H1 (cell line): ENCODE results near the gene SERTAD2. TPM values are rescaled to one million over a fixed set of nuclear protein-coding genes. Genes with fewer than 3 reads are reported as not detected.

Experiments
- CBX8 ChIP-seq: fragments of 300-800, 300-1000 bp; sonication (generic); IDR thresholded peaks from 2 replicates; pipeline ENCODE4 v1.7.1; 2016; ENCODE audit warnings: low read depth, low read length, borderline replicate concordance
- EGR1 ChIP-seq: IDR thresholded peaks from 2 replicates; pipeline ENCODE4 v1.6.1; 2011; ENCODE audit warnings: low read depth, low read length, borderline replicate concordance
- EP300 ChIP-seq, 2 experiments: IDR thresholded peaks; 1 replicate in 1 of 2; 2 replicates in 1 of 2; pipeline ENCODE4 v1.6.1; 2011 to 2012; ENCODE audit warnings: low read depth in 2 of 2, low read length in 2 of 2, mild to moderate bottlenecking in 2 of 2, borderline replicate concordance in 1 of 2, inconsistent platforms in 1 of 2, moderate library complexity in 1 of 2
- GTF2F1 ChIP-seq: IDR thresholded peaks from 2 replicates; pipeline ENCODE4 v1.6.1; 2012; ENCODE audit warnings: low read depth, low read length, improper control_type of control experiment, borderline replicate concordance
- PHF8 ChIP-seq: fragments of 200-600 bp; sonication (generic); conservative IDR thresholded peaks from 2 replicates; pipeline ENCODE4 v1.7.1; 2012; ENCODE audit warnings: low read depth, mild to moderate bottlenecking, inconsistent platforms, low read length, moderate library complexity
- POLR2AphosphoS5 ChIP-seq: IDR thresholded peaks from 2 replicates; pipeline ENCODE4 v1.6.1; 2011; ENCODE audit warnings: low read depth, low read length
- RBBP5 ChIP-seq: IDR thresholded peaks from 2 replicates; pipeline ENCODE4 v1.7.1; 2012; ENCODE audit warnings: low read depth, mild to moderate bottlenecking, inconsistent platforms, low read length, moderate library complexity, borderline replicate concordance
- RNF2 ChIP-seq: fragments of 200-900, 300-1000 bp; sonication (generic); IDR thresholded peaks from 2 replicates; pipeline ENCODE4 v1.7.1; 2016; ENCODE audit warnings: borderline replicate concordance, low read depth, mild to moderate bottlenecking, antibody characterized with exemption, low read length; ENCODE audit not compliant: poor library complexity, severe bottlenecking; ENCODE audit errors: missing control alignments
- polyA plus RNA-seq, 7 experiments: library from polyadenylated mRNA; depleted of rRNA in 3 of 7; stranded (reverse) in 5 of 7; unstranded in 2 of 7; fragments of >200 nt in 5 of 7; fragments of 200-250 nt in 2 of 7; gene quantifications; 1 replicate in 5 of 7; 2 replicates in 1 of 7; 4 replicates in 1 of 7; pipeline versions ENCODE4 v1.2.1 to v1.2.3, GENCODE V29; 2011 to 2013; ENCODE audit warnings: missing spikeins in 2 of 7, mixed read lengths in 2 of 7
- total RNA-seq: library from RNA; stranded (reverse); fragmentation: NEBNext Ultra II Directional; extraction: Animal tissue kit (Norgen Biotek cat#: 25700); gene quantifications from 2 replicates; pipeline ENCODE4 v1.2.1, GENCODE V29; 2021

SERTAD2 gene
- total and polyA plus RNA-seq, 2 of the 8 experiments (the other 6 are each of a cell fraction or from before 2014, with no cell fraction given) = 2.9 to 4.5 TPM

DNA sequence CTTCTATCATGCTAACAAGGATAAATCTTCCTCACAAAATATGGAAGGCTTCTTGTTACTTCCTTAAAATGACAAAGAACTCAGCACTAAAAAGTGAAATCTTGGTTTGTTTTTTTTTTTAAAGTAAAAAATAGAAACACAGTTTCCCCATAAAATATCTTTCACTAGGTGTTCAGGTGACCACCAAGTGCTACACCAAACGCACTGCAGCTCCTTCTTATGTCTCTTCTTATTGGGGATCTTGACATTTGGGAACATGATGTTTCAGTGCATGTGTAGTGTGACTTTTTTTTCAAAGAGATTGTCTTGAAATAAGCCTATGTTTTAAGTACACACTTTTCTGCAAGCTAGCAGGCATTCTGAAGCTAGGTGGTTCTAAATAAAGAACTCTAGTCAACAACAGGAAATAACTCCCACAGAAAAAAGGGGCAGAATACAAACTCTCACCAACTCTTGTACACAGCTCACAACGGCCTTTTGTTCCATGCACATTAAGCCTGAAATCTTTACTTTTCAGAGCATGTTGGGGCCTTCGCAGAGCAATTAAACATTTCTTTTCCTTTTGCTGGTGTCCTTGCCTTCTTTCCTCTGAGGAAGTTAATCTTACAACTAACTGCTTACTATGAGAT lies 13.2 kb upstream of the SERTAD2 start (continued):
- TF ChIP-seq RNF2 (no peak), GTF2F1 (no peak), CBX8 (no peak), RBBP5 (no peak), EGR1 (no peak), EP300 (IDR thresholded peaks at IDR 0.05; ENCODE audit: borderline replicate concordance in 1 of 2, low read depth in 2 of 2, low read length in 2 of 2) (no peak), PHF8 (no peak), POLR2AphosphoS5 (no peak)
